Uterus (tissue), 4 donors: ENCODE results near the gene EEF1E1. TPM values are rescaled to one million over a fixed set of nuclear protein-coding genes. Genes with fewer than 3 reads are reported as not detected.

Source experiments
- DNase-seq, 2 donors: peaks; one replicate each; pipeline ENCODE4 v3.0.0-alpha.2; 2019 to 2020
- H3K27ac ChIP-seq, 2 donors: fragments of 200-600 bp; sonication (generic); 1 replicate in 1 of 2; 2 replicates in 1 of 2; pipeline ENCODE4 v1.5.1; 2016 to 2018
- H3K27me3 ChIP-seq, 2 donors: fragments of 200-600 bp; sonication (generic); one replicate each; pipeline ENCODE4 v1.5.1; 2018 to 2019; ENCODE audit warnings: control low read depth in 1 of 2
- H3K36me3 ChIP-seq, 2 donors: fragments of 200-600 bp; sonication (generic); one replicate each; pipeline ENCODE4 v1.5.1; 2019; ENCODE audit warnings: control low read depth in 1 of 2
- H3K4me1 ChIP-seq, 2 donors: fragments of 200-600 bp; sonication (generic); one replicate each; pipeline ENCODE4 v1.5.1; 2018 to 2019; ENCODE audit warnings: control low read depth in 1 of 2
- H3K4me3 ChIP-seq, 2 donors: fragments of 200-600 bp; sonication (generic); 1 replicate in 1 of 2; 2 replicates in 1 of 2; pipeline ENCODE4 v1.5.1; 2018 to 2019; ENCODE audit warnings: mild to moderate bottlenecking in 1 of 2
- H3K9me3 ChIP-seq, 2 donors: fragments of 200-600 bp; sonication (generic); one replicate each; pipeline ENCODE4 v1.5.1; 2019; ENCODE audit warnings: control low read depth in 1 of 2
- POLR2A ChIP-seq, 2 donors: fragments of 450-650 bp; IDR thresholded peaks; one replicate each; pipeline ENCODE4 v1.6.1; 2016; ENCODE audit warnings: antibody characterized with exemption in 2 of 2, mild to moderate bottlenecking in 1 of 2, moderate library complexity in 1 of 2
- intact Hi-C: fragments of 100-400 bp; cut with DNase I; formaldehyde crosslinking; loops from one replicate; pipeline ENCODE4 v1.15.1; 2023; ENCODE audit warnings: low total_unique reads
- total RNA-seq, 4 donors: library from RNA; depleted of rRNA in 3 of 4; stranded (reverse); fragments of >200 nt in 3 of 4; gene quantifications; one replicate each; pipeline versions ENCODE4 v1.1.0 to v1.2.4, GENCODE V29; 2014 to 2023
- TF ChIP-seq, protein P1 (sequence below), 4 experiments: fragments of 200-600 bp in 2 of 4; fragments of 450-650 bp in 2 of 4; sonication (generic) in 2 of 4; IDR thresholded peaks; one replicate each; pipeline ENCODE4 v1.5.1; 2016 to 2019; ENCODE audit warnings: antibody characterized with exemption in 4 of 4, mild to moderate bottlenecking in 2 of 4, moderate library complexity in 1 of 4
- donor health status: DM: yes; HTN: yes; CAD: no.

EEF1E1 gene
- total RNA-seq, 4 donors from 2014 or later: 12.6 to 33.2 (median 26.9) TPM

DNA sequence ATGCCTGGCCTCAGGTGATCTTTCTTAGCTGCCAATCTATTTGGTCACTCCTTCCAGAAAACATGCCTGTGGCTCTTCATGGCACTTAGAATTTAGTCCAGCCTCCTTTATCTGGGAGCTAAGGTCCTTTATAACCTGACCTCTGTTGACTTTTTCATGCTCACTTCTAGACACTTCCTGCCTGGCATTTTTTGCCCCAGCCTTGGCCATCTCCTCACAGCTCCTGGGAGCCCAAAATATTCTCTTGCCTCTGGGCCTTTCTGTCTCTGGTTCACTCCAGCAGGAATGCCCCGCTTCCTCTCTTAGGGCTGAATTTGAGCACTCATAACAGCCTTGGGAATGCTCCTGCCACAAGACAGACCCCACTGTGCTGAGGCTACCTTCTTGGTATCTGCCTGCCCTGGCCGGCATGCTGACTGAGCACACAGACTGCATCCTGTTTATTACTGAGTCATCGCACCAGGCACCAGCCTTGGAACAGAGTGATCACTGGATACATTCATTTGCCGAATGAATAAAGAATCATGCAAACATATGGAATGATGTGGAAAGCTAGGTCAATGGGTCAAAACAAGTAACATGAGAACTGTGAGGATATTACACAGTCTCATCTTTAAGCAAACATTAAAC is 5.8 kb upstream of the EEF1E1 start:
- intact Hi-C loops: no loop called here
- TF ChIP-seq POLR2A (IDR thresholded peaks at IDR 0.05): no peak
- TF ChIP-seq, protein P1, sequence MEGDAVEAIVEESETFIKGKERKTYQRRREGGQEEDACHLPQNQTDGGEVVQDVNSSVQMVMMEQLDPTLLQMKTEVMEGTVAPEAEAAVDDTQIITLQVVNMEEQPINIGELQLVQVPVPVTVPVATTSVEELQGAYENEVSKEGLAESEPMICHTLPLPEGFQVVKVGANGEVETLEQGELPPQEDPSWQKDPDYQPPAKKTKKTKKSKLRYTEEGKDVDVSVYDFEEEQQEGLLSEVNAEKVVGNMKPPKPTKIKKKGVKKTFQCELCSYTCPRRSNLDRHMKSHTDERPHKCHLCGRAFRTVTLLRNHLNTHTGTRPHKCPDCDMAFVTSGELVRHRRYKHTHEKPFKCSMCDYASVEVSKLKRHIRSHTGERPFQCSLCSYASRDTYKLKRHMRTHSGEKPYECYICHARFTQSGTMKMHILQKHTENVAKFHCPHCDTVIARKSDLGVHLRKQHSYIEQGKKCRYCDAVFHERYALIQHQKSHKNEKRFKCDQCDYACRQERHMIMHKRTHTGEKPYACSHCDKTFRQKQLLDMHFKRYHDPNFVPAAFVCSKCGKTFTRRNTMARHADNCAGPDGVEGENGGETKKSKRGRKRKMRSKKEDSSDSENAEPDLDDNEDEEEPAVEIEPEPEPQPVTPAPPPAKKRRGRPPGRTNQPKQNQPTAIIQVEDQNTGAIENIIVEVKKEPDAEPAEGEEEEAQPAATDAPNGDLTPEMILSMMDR (IDR thresholded peaks at IDR 0.05): no peak
- H3K4me1 ChIP-seq: no peaks in the 10 kb centered on the region
- H3K27ac ChIP-seq: no peak overlapping the region
- no peaks in the 10 kb centered on the region for H3K9me3 ChIP-seq
- no peaks in the 10 kb centered on the region for H3K36me3 ChIP-seq
- DNase-seq: no peak
- H3K4me3 ChIP-seq: no peak overlapping the region
- no peaks in the 10 kb centered on the region for H3K27me3 ChIP-seq

DNA sequence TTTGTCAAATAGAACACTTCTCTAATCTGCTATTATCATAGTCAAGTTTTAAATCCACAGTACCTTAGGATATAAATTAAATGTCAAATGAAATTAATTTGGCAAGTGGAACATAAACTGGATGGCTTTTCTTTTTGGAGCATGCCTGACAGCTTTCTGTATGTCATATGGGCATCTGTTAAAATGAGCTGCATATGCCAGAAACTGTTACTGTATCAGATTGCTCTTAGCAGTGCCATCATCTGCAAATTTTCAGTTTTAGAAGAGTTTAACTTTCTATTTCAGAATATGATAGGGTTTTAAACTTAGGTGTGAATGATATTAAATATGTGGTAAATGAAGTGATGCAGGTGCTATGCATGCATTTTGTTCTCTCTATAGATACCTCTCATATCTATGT is 3.4 kb upstream of the EEF1E1 start:
- intact Hi-C loops: no loop called here
- H3K27ac ChIP-seq: no peak overlapping the region
- no peaks in the 10 kb centered on the region for H3K9me3 ChIP-seq
- DNase-seq: no peak
- no peak for TF ChIP-seq POLR2A (IDR thresholded peaks at IDR 0.05)
- TF ChIP-seq, protein P1 (IDR thresholded peaks at IDR 0.05): no peak
- H3K4me3 ChIP-seq: no peak overlapping the region
- no peaks in the 10 kb centered on the region for H3K27me3 ChIP-seq
- no peaks in the 10 kb centered on the region for H3K4me1 ChIP-seq
- H3K36me3 ChIP-seq: no peaks in the 10 kb centered on the region

DNA sequence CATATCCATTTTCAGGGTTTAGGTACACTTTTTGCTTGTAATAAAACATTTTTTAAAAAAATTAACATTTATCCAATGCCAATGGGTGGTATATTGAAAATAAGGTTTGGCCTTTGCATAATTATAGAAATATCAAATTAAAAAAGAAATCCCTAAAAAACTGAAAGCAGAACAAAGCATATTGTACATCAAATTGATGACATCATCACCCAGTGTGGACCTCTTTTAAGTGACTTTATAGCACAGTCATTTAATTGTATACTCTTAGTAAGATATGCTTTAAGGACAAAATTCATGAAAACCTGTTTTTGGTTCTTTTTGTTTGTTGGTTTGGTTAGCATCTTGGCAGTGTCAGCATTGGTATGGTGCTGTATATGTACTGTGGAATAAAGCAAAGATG is 1.4 kb upstream of the EEF1E1 start:
- no peak for DNase-seq
- Histone ChIP-seq H3K4me1 (no peaks in the 10 kb centered on the region), H3K4me3 (no peak overlapping the region), H3K36me3 (no peaks in the 10 kb centered on the region), H3K9me3 (no peaks in the 10 kb centered on the region), H3K27ac (no peak overlapping the region), H3K27me3 (no peaks in the 10 kb centered on the region)
- TF ChIP-seq POLR2A (IDR thresholded peaks at IDR 0.05): no peak
- TF ChIP-seq, protein P1 (IDR thresholded peaks at IDR 0.05): no peak
- intact Hi-C loops: no loop called here

DNA sequence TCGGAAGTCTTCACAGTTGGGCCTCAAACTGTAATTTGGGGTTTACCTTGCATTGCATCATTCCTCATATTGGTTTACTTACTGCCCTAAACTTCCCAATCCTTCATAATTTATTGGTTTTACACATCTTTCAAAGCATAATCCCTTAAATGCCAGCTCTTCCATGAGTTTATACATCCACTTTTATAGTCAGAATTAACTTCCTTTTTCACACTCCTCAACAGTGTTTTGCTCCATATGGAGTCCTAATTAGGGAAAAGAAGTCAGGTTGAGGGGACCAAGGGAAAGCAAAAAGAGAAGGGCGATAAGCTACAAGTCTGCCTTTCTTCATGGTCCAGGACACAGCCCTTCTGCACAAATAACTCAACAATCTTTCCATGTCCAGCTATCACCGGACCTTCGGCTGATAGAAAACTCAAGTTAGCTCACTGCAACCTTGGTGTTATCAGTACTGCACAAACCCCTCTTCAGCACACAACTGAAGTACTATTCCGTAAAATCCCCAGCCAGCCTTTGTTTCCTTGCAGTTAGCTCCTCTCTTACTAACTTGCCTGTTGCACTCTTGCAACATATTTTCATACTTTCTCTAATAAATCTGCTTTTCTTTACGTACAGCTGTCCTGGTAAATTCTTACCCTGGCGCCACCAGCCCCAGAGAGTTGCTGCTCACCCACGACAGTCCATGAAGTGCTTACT is 2.0 kb downstream of the EEF1E1 start:
- Histone ChIP-seq H3K4me3 (no peak overlapping the region), H3K9me3 (no peaks in the 10 kb centered on the region), H3K27me3 (no peaks in the 10 kb centered on the region), H3K27ac (no peak overlapping the region), H3K36me3 (no peaks in the 10 kb centered on the region), H3K4me1 (no peaks in the 10 kb centered on the region)
- no peak for DNase-seq
- no peak for TF ChIP-seq POLR2A (IDR thresholded peaks at IDR 0.05)
- TF ChIP-seq, protein P1 (IDR thresholded peaks at IDR 0.05): no peak
- intact Hi-C loops: no loop called here

DNA sequence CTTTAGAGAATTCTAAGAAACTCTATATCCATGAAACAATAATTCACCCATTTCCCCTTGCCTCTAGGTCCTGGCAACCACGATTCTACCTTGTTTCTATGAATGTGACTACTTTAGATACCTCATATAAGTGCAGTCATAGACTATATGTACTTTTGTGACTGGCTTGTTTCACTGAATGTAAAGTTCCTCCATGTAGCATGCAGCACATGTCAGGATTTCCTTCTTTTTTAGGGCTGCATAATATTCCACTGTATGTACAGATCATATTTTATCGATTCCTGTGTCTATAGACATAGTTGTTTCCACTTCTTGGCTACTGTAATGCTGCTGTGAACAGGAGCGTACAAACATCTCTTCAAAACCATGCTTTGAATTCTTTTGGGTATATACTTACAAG is 11.7 kb downstream of the EEF1E1 start:
- intact Hi-C loops: no loop called here
- Histone ChIP-seq H3K4me1 (no peaks in the 10 kb centered on the region), H3K4me3 (no peak overlapping the region), H3K36me3 (no peaks in the 10 kb centered on the region), H3K27me3 (no peaks in the 10 kb centered on the region), H3K27ac (no peak overlapping the region), H3K9me3 (no peaks in the 10 kb centered on the region)
- no peak for DNase-seq
- TF ChIP-seq POLR2A (IDR thresholded peaks at IDR 0.05): no peak
- TF ChIP-seq, protein P1 (IDR thresholded peaks at IDR 0.05): no peak
